ENCODE measurements around the gene SKI. TPM values are rescaled to one million over a fixed set of nuclear protein-coding genes. Genes with fewer than 3 reads are reported as not detected.

The SKI gene
- total RNA-seq, 2 experiments from 2014 or later, result 28.3 to 28.9 TPM

DNA sequence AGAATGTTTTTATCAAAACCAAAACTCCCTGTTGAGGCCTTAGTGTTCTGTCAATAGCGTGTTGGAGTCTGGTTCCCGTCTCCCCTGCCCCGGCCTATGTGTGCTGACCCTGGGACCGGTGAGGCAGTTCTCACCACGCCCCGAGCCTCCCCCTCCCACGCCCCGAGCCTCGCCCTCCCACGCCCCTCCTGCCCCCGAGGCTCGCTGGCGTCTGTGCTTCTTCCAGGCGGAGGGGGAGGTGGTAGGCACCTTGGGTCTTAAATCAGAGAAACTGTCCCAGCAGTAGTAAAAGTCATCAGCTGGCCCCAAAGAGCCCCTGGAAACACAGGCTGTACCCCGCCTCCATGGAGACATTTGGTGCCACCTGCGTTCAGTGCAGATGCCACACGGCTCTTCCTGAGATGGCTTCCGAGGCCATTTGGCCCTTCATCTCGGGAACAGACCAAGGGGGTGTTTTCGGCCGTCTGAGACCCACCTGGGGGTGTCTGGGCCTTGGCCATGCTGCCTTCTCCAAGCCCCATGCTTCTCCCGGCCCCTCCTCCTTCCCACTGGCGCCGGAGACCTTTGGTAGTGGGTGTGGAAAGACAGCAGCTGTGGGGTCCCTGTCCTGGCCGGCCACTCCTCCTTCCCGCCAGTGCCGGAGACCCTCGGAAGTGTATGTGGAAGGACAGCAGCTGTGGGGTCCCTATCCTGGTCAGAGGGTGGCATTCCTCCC lies 44.7 kb downstream of the SKI start:
- H3K36me3 Mint-ChIP-seq, result peaks cover 8% of the 10 kb centered on the region
- intact Hi-C loops (cut with micrococcal nuclease), result no loop called here
- ChIA-PET POLR2A (no interaction called here), CTCF (interaction anchor here (1.2 kb wide), 1 partner anchor 43 kb away, joined by 3 read pairs; no protein-coding TSS in a partner anchor)
- no peak overlapping the region for H3K4me3 Mint-ChIP-seq
- H3K27me3 Mint-ChIP-seq, result no peaks in the 10 kb centered on the region
- peaks cover 58% of the 10 kb centered on the region for H3K4me1 Mint-ChIP-seq (ENCODE audit: low read depth)
- no peak for DNase-seq
- no peaks in the 10 kb centered on the region for H3K9me3 Mint-ChIP-seq
- H3K27ac Mint-ChIP-seq, result peak overlapping the region; percentile 18

- Mint-ChIP-seq H3K4me3 (no peak overlapping the region), H3K36me3 (peaks cover 8% of the 10 kb centered on the region), H3K9me3 (no peaks in the 10 kb centered on the region), H3K27ac (no peak overlapping the region), H3K27me3 (no peaks in the 10 kb centered on the region), H3K4me1 (ENCODE audit: low read depth) (peaks cover 59% of the 10 kb centered on the region)
- intact Hi-C loops (cut with micrococcal nuclease), result no loop called here
- ChIA-PET POLR2A (no interaction called here), CTCF (no interaction called here)
- DNase-seq, result no peak
Observed at GRCh38 chr1:2273401-2274090, 45.4 kb downstream of the SKI start.

DNA sequence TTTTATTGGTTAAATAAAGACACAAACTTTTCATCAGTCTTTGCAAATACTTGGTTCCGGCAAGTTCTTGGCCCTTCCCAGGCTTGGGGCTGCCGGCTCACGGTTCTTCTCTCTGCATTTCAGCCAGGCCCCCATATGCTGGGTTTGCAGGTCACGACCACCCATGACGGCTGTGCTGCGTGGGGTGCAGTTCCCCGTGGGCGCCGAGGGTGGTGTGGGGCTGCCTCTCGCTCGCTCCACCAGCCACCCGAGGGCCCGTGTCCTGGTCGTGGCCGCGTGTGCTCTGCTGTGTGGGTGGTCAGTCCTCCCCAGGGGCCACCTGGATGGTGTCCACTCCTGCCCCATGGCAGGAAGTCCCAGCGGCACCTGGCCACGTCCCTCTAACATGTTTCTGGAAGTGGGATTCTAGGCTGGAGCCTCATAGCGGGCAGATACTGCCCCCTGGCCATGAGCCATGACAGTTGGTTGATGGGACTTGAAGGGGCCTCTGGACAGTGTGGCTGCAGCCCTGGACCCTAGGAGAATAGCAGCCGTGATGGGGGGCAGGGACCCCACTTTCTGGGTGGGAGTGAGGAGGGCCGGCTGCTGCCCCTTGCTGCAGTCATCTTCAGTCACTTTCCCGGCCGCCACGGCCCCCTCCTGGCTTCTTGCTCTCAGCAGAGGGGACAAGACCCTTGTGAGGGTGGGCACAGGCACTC lies 46.3 kb downstream of the SKI start:
- no peaks in the 10 kb centered on the region for H3K9me3 Mint-ChIP-seq
- H3K4me3 Mint-ChIP-seq, result no peak overlapping the region
- H3K27ac Mint-ChIP-seq, result no peak overlapping the region
- ChIA-PET CTCF (no interaction called here), POLR2A (no interaction called here)
- intact Hi-C loops (cut with micrococcal nuclease), result no loop called here
- no peaks in the 10 kb centered on the region for H3K27me3 Mint-ChIP-seq
- peaks cover 8% of the 10 kb centered on the region for H3K36me3 Mint-ChIP-seq
- peaks cover 53% of the 10 kb centered on the region for H3K4me1 Mint-ChIP-seq (ENCODE audit: low read depth)
- no peak for DNase-seq

- H3K4me1 Mint-ChIP-seq (ENCODE audit: low read depth), result peaks cover 51% of the 10 kb centered on the region
- CTCF ChIA-PET, result no interaction called here
- intact Hi-C loops (cut with micrococcal nuclease), result no loop called here
- H3K27me3 Mint-ChIP-seq, result no peaks in the 10 kb centered on the region
- H3K9me3 Mint-ChIP-seq, result no peaks in the 10 kb centered on the region
- H3K27ac Mint-ChIP-seq, result peak overlapping the region; percentile 38
- H3K36me3 Mint-ChIP-seq, result peaks cover 8% of the 10 kb centered on the region
- no peak for DNase-seq
- POLR2A ChIA-PET, result no interaction called here
- H3K4me3 Mint-ChIP-seq, result no peak overlapping the region
Observed at GRCh38 chr1:2274929-2275475, 46.9 kb downstream of the SKI start.

DNA sequence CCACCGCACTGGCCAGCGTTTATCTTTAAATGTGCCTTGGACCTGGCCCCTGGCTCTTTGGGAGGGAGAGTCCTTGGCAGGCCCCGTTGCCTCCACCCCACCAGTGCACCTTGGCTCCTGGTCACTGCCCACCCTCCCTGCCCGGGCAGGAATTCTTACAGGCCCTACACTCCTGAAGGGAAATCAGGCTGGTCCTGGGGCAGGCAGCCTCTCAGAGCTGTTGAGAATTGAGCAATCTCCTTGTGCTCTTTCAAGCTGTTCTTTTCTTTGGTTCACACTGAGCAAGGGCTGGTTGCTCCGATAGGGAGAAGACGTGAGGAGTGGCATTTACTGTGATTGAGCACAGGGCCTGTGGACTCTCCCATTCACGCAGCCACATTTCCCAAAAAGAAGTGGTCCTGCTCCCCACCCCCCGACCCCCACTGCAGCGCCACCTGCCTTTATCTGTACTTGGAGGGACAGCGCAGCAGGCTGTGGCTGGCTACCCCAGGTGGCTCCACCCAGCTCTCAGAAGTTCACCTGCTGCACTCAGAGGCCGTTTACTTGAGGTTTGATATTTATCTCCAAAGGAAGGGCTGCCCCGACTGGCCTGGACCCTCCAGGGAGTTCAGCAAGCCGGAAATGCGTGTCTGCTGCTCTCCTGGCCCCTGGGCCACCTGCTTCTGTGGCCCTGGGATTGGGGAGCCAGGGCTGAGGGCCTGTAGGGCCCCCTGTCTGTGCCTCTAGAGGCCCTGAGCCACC lies 47.8 kb downstream of the SKI start:
- intact Hi-C loops (cut with micrococcal nuclease), result no loop called here
- POLR2A ChIA-PET, result no interaction called here
- peaks cover 49% of the 10 kb centered on the region for H3K4me1 Mint-ChIP-seq (ENCODE audit: low read depth)
- H3K9me3 Mint-ChIP-seq, result no peaks in the 10 kb centered on the region
- H3K4me3 Mint-ChIP-seq, result no peak overlapping the region
- no peaks in the 10 kb centered on the region for H3K27me3 Mint-ChIP-seq
- H3K27ac Mint-ChIP-seq, result no peak overlapping the region
- H3K36me3 Mint-ChIP-seq, result peaks cover 8% of the 10 kb centered on the region
- CTCF ChIA-PET, result no interaction called here
- DNase-seq, result no peak

- intact Hi-C loops (cut with micrococcal nuclease), result no loop called here
- peaks cover 48% of the 10 kb centered on the region for H3K4me1 Mint-ChIP-seq (ENCODE audit: low read depth)
- POLR2A ChIA-PET, result interaction anchor here (0.7 kb wide), 1 partner anchor 548 kb away, joined by 3 read pairs; no protein-coding TSS in a partner anchor
- DNase-seq, result no peak
- CTCF ChIA-PET, result no interaction called here
- peaks cover 8% of the 10 kb centered on the region for H3K36me3 Mint-ChIP-seq
- H3K27me3 Mint-ChIP-seq, result no peaks in the 10 kb centered on the region
- H3K4me3 Mint-ChIP-seq, result no peak overlapping the region
- no peaks in the 10 kb centered on the region for H3K9me3 Mint-ChIP-seq
- peak overlapping the region; percentile 55 for H3K27ac Mint-ChIP-seq
Observed at GRCh38 chr1:2276803-2277580, 48.9 kb downstream of the SKI start.

GRCh38 chr1:2277741-2278488 lies 49.8 kb downstream of the SKI start:
- ChIA-PET POLR2A (no interaction called here), CTCF (no interaction called here)
- no peak overlapping the region for H3K4me3 Mint-ChIP-seq
- no peak overlapping the region for H3K27ac Mint-ChIP-seq
- H3K36me3 Mint-ChIP-seq, result peaks cover 8% of the 10 kb centered on the region
- no peaks in the 10 kb centered on the region for H3K9me3 Mint-ChIP-seq
- intact Hi-C loops (cut with micrococcal nuclease), result no loop called here
- DNase-seq, result no peak
- H3K27me3 Mint-ChIP-seq, result no peaks in the 10 kb centered on the region
- peaks cover 47% of the 10 kb centered on the region for H3K4me1 Mint-ChIP-seq (ENCODE audit: low read depth)

- CTCF ChIA-PET, result no interaction called here
- H3K4me1 Mint-ChIP-seq (ENCODE audit: low read depth), result peaks cover 40% of the 10 kb centered on the region
- intact Hi-C loops (cut with micrococcal nuclease), result no loop called here
- POLR2A ChIA-PET, result no interaction called here
- DNase-seq, result no peak
- H3K27ac Mint-ChIP-seq, result no peak overlapping the region
- H3K36me3 Mint-ChIP-seq, result peaks cover 6% of the 10 kb centered on the region
- no peak overlapping the region for H3K4me3 Mint-ChIP-seq
- no peaks in the 10 kb centered on the region for H3K9me3 Mint-ChIP-seq
- no peaks in the 10 kb centered on the region for H3K27me3 Mint-ChIP-seq
Observed at GRCh38 chr1:2278591-2279209, 50.6 kb downstream of the SKI start.

- Mint-ChIP-seq H3K4me1 (ENCODE audit: low read depth) (peaks cover 35% of the 10 kb centered on the region), H3K27ac (peak overlapping the region; percentile 23), H3K9me3 (no peaks in the 10 kb centered on the region), H3K27me3 (no peaks in the 10 kb centered on the region), H3K4me3 (no peak overlapping the region), H3K36me3 (peaks cover 6% of the 10 kb centered on the region)
- ChIA-PET CTCF (no interaction called here), POLR2A (no interaction called here)
- no peak for DNase-seq
- intact Hi-C loops (cut with micrococcal nuclease), result no loop called here
Observed at GRCh38 chr1:2279210-2279639, 51.1 kb downstream of the SKI start.

GRCh38 chr1:2279817-2280216 lies 51.7 kb downstream of the SKI start:
- intact Hi-C loops (cut with micrococcal nuclease), result no loop called here

More at GRCh38 chr1:2279817-2280216, 51.7 kb downstream of the SKI start:
- H3K27me3 Mint-ChIP-seq, result no peaks in the 10 kb centered on the region
- DNase-seq, result no peak
- no peaks in the 10 kb centered on the region for H3K9me3 Mint-ChIP-seq
- peaks cover 29% of the 10 kb centered on the region for H3K4me1 Mint-ChIP-seq (ENCODE audit: low read depth)
- H3K27ac Mint-ChIP-seq, result no peak overlapping the region
- ChIA-PET POLR2A (no interaction called here), CTCF (no interaction called here)
- H3K4me3 Mint-ChIP-seq, result no peak overlapping the region
- peaks cover 6% of the 10 kb centered on the region for H3K36me3 Mint-ChIP-seq
